A549 (cell line): ENCODE measurements around the gene SORCS1.

Experiments used
- RCOR1 ChIP-seq: fragments of 150-350 bp; IDR thresholded peaks from 2 replicates; pipeline ENCODE4 v1.6.1; 2014; ENCODE audit warnings: antibody characterized with exemption, low read length, low read depth
- SMC3 ChIP-seq: fragments of >200 bp; sonication (Bioruptor Twin); formaldehyde crosslinking; IDR thresholded peaks from 3 replicates; pipeline ENCODE4 v1.6.1; 2018; ENCODE audit warnings: inconsistent platforms
- TF ChIP-seq, protein P1 (sequence below): IDR thresholded peaks from 2 replicates; pipeline ENCODE4 v1.6.1; 2012

DNA sequence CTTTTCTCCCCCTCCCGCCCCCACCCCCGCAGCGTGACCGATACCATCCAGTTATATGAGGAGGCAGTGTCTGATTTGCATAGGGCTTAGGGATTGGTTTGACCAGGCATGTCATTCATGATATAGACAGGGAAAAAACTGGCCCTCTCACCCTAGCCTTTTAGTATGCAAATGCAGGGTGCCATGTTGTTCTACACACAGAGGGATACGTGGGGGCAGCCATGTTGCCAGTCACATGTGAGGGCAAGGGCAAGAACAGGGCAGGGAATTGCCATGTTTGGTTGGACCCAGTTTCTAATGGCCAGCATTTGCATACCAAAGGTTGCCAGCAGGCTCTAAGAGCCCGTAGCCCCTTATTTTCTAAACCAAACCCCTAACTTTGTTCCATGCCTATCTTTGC lies 552.1 kb downstream of the SORCS1 start:
- TF ChIP-seq SMC3: no peak
- TF ChIP-seq RCOR1: no peak
- TF ChIP-seq, protein P1, sequence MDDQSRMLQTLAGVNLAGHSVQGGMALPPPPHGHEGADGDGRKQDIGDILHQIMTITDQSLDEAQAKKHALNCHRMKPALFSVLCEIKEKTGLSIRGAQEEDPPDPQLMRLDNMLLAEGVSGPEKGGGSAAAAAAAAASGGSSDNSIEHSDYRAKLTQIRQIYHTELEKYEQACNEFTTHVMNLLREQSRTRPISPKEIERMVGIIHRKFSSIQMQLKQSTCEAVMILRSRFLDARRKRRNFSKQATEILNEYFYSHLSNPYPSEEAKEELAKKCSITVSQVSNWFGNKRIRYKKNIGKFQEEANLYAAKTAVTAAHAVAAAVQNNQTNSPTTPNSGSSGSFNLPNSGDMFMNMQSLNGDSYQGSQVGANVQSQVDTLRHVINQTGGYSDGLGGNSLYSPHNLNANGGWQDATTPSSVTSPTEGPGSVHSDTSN: no peak
